Spleen (tissue), 13 donors: ENCODE data around the gene SLC4A2. TPM values are rescaled to one million over a fixed set of nuclear protein-coding genes. Genes with fewer than 3 reads are reported as not detected.

Experiments used
- DNase-seq: peaks from one replicate; pipeline ENCODE4 v3.0.0-alpha.2; 2020
- H3K27ac ChIP-seq, 8 donors: fragments of 200-600 bp; sonication (generic) in 7 of 8; 1 replicate in 4 of 8; 2 replicates in 4 of 8; pipeline versions ENCODE4 v1.5.0 to v1.8.0; 2016 to 2021; ENCODE audit warnings: inconsistent platforms in 4 of 8, mild to moderate bottlenecking in 4 of 8, moderate library complexity in 1 of 8
- H3K27me3 ChIP-seq, 7 donors: fragments of 200-600 bp; sonication (generic) in 6 of 7; replicated peaks in 1 of 7; 1 replicate in 4 of 7; 2 replicates in 3 of 7; pipeline versions ENCODE4 v1.5.0 to v1.8.0; 2016 to 2021; ENCODE audit warnings: inconsistent platforms in 3 of 7, mild to moderate bottlenecking in 1 of 7
- H3K36me3 ChIP-seq, 6 donors: fragments of 200-600 bp; sonication (generic) in 5 of 6; 1 replicate in 4 of 6; 2 replicates in 2 of 6; pipeline versions ENCODE4 v1.5.0 to v1.8.0; 2016 to 2021; ENCODE audit warnings: inconsistent platforms in 2 of 6
- H3K4me1 ChIP-seq, 6 donors: fragments of 200-600 bp; sonication (generic) in 5 of 6; 1 replicate in 3 of 6; 2 replicates in 3 of 6; pipeline versions ENCODE4 v1.5.0 to v1.8.0; 2016 to 2021; ENCODE audit warnings: inconsistent platforms in 3 of 6
- H3K4me3 ChIP-seq, 8 donors: fragments of 200-600 bp; sonication (generic) in 7 of 8; 1 replicate in 4 of 8; 2 replicates in 4 of 8; pipeline versions ENCODE4 v1.5.0 to v1.8.0; 2016 to 2021; ENCODE audit warnings: inconsistent platforms in 4 of 8, mild to moderate bottlenecking in 4 of 8, moderate library complexity in 2 of 8
- H3K9me3 ChIP-seq, 8 donors: fragments of 200-600 bp; sonication (generic) in 7 of 8; 1 replicate in 4 of 8; 2 replicates in 4 of 8; pipeline versions ENCODE4 v1.5.0 to v1.8.0; 2016 to 2021; ENCODE audit warnings: inconsistent platforms in 4 of 8
- POLR2A ChIP-seq, 3 donors: fragments of 450-650 bp; IDR thresholded peaks; one replicate each; pipeline ENCODE4 v1.5.1; 2017; ENCODE audit warnings: antibody characterized with exemption in 3 of 3, mild to moderate bottlenecking in 1 of 3
- POLR2AphosphoS5 ChIP-seq, 3 donors: sonication (generic); formaldehyde crosslinking; IDR thresholded peaks; one replicate each; pipeline ENCODE4 v1.5.1; 2017; ENCODE audit warnings: antibody characterized with exemption in 3 of 3
- WGBS, 5 donors: extraction: QIAGEN DNeasy Blood & Tissue Kit in 3 of 5; methylation state at CpG; one replicate each; pipeline versions ENCODE4 v1.1.5 to v1.1.7; 2013 to 2018; 5-methylcytosine and 5-hydroxymethylcytosine counted together
- intact Hi-C: fragments of 100-400 bp; cut with DNase I; formaldehyde crosslinking; loops from one replicate; pipeline ENCODE4 v1.15.0; 2023; ENCODE audit warnings: low total_unique reads
- long read RNA-seq, 2 donors: transcript quantifications; one replicate each; lab custom pipeline, GENCODE V29; 2026
- polyA plus RNA-seq, 3 donors: library from polyadenylated mRNA; stranded (reverse); fragments of 200-250 nt; gene quantifications; one replicate each; pipeline ENCODE4 v1.2.1, GENCODE V29; 2013
- total RNA-seq, 7 donors: library from RNA; depleted of rRNA in 3 of 7; stranded (reverse); fragments of >200 nt in 3 of 7; fragmentation: NEBNext Ultra II Directional in 4 of 7; extraction: Animal tissue kit (Norgen Biotek cat#: 25700) in 4 of 7; gene quantifications; one replicate each; pipeline versions ENCODE4 v1.1.0 to v1.2.1, GENCODE V29; 2016 to 2021
- TF ChIP-seq, protein P1 (sequence below), 11 experiments: fragments of 200-600 bp in 7 of 11; fragments of 450-650 bp in 4 of 11; sonication (generic) in 4 of 11; IDR thresholded peaks in 8 of 11; conservative IDR thresholded peaks in 3 of 11; 1 replicate in 7 of 11; 2 replicates in 4 of 11; pipeline versions ENCODE4 v1.4.0 to v1.8.0; 2016 to 2021; ENCODE audit warnings: antibody characterized with exemption in 11 of 11, inconsistent platforms in 4 of 11, mild to moderate bottlenecking in 1 of 11
- donor health status: healthy with polysubstance abuse.
- donor health status: DM: no; HTN: no; CAD: no; lungs with moderate emphysema.
- donor health status: DM: no; HTN: no; CAD: no.
- donor health status: Bipolar disorder and iron deficiency.
- donor health status: healthy.
- donor health status: DM: no; HTN: no; CAD: no.
- donor health status: DM: yes; HTN: yes; CAD: no.

Gene SLC4A2
- total RNA-seq, result 100 to 1,000 TPM in 1 of 7 donors, 10 to 100 TPM in 6; 58.9 to 112 (median 85.2) TPM
- polyA plus RNA-seq, result 100 to 1,000 TPM in 1 of 3 donors, 10 to 100 TPM in 2; 43.9 to 122 (median 99.4) TPM
- long read RNA-seq, donor 1, partial matches to known transcripts, result 0 of 2 reads
- long read RNA-seq, donor 1, other reads (novel, unspliced or antisense), result 0 of 2 reads
- long read RNA-seq, donor 2, full-length matches to known transcripts, result 5 of 5 reads
- long read RNA-seq, donor 2, partial matches to known transcripts, result 0 of 5 reads
- long read RNA-seq, donor 2, other reads (novel, unspliced or antisense), result 0 of 5 reads

GRCh38 chr7:151059367-151060112, at the start of gene SLC4A2:
Gene SLC4A2 (plus strand): TSS chr7:151059589. CDS start chr7:151061988, 2,399 bp downstream.
- H3K4me1 ChIP-seq, result peaks cover 15 to 68% (median 49%) of the 10 kb centered on the region in 6 donors
- DNase-seq, result peak; percentile 95
- intact Hi-C loops, result no loop called here
- peaks cover 0 to 44% (median 7%) of the 10 kb centered on the region in 6 donors for H3K36me3 ChIP-seq
- H3K9me3 ChIP-seq, result no peaks in the 10 kb centered on the region
- TF ChIP-seq POLR2AphosphoS5 (IDR thresholded peaks at IDR 0.05) (peak; percentile 83 to 88 (median 87)), POLR2A (IDR thresholded peaks at IDR 0.05) (peak in 1 of 3 donors; percentile 30)
- TF ChIP-seq, protein P1, sequence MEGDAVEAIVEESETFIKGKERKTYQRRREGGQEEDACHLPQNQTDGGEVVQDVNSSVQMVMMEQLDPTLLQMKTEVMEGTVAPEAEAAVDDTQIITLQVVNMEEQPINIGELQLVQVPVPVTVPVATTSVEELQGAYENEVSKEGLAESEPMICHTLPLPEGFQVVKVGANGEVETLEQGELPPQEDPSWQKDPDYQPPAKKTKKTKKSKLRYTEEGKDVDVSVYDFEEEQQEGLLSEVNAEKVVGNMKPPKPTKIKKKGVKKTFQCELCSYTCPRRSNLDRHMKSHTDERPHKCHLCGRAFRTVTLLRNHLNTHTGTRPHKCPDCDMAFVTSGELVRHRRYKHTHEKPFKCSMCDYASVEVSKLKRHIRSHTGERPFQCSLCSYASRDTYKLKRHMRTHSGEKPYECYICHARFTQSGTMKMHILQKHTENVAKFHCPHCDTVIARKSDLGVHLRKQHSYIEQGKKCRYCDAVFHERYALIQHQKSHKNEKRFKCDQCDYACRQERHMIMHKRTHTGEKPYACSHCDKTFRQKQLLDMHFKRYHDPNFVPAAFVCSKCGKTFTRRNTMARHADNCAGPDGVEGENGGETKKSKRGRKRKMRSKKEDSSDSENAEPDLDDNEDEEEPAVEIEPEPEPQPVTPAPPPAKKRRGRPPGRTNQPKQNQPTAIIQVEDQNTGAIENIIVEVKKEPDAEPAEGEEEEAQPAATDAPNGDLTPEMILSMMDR (IDR thresholded peaks at IDR 0.05 in 8 of 11, conservative IDR thresholded peaks at IDR 0.05 in 3 of 11), result peak; percentile 18 to 82 (median 53)
- peak within 1 kb of the TSS; percentile 87 to 96 (median 92) for H3K27ac ChIP-seq
- 0 to 1% (median 1%) methylated on average over 49 to 74 of the region's 75 CpGs for WGBS, 5 donors
- H3K4me3 ChIP-seq, result peak within 1 kb of the TSS; percentile 67 to 99 (median 87)
- no peaks in the 10 kb centered on the region for H3K27me3 ChIP-seq

- TF ChIP-seq, protein P1 (IDR thresholded peaks at IDR 0.05 in 8 of 11, conservative IDR thresholded peaks at IDR 0.05 in 3 of 11), result no peak
- TF ChIP-seq POLR2A (IDR thresholded peaks at IDR 0.05) (no peak), POLR2AphosphoS5 (IDR thresholded peaks at IDR 0.05) (no peak)
Measured at GRCh38 chr7:151010037-151010306, 49.4 kb upstream of the SLC4A2 start.

GRCh38 chr7:151010307-151011096, 48.9 kb upstream of the SLC4A2 start:
- H3K4me1 ChIP-seq, result peaks cover 71 to 100% (median 92%) of the 10 kb centered on the region in 6 donors
- peak; percentile 85 for DNase-seq
- TF ChIP-seq, protein P1 (IDR thresholded peaks at IDR 0.05 in 8 of 11, conservative IDR thresholded peaks at IDR 0.05 in 3 of 11), result no peak
- peak; percentile 50 to 73 (median 69) for TF ChIP-seq POLR2AphosphoS5 (IDR thresholded peaks at IDR 0.05)
- H3K27ac ChIP-seq, result peak overlapping the region; percentile 58 to 83 (median 77)
- intact Hi-C loops, result no loop called here
- H3K9me3 ChIP-seq, result no peaks in the 10 kb centered on the region
- peaks cover 0 to 41% (median 0%) of the 10 kb centered on the region in 7 donors for H3K27me3 ChIP-seq
- 14 to 27% (median 22%) methylated on average over 12 to 18 of the region's 18 CpGs for WGBS, 5 donors
- peaks cover 0 to 55% (median 0%) of the 10 kb centered on the region in 6 donors for H3K36me3 ChIP-seq
- H3K4me3 ChIP-seq, result peak overlapping the region in 1 of 8 donors; percentile 6

More at GRCh38 chr7:151010037-151010306, 49.4 kb upstream of the SLC4A2 start:
- H3K4me3 ChIP-seq, result no peak overlapping the region
- WGBS, 5 donors, result 48 to 73% (median 54%) methylated on average over 6 to 7 of the region's 7 CpGs
- no peak for DNase-seq
- H3K4me1 ChIP-seq, result peaks cover 71 to 100% (median 92%) of the 10 kb centered on the region in 6 donors
- intact Hi-C loops, result no loop called here
- H3K9me3 ChIP-seq, result no peaks in the 10 kb centered on the region
- H3K36me3 ChIP-seq, result peaks cover 0 to 55% (median 0%) of the 10 kb centered on the region in 6 donors
- H3K27me3 ChIP-seq, result peaks cover 0 to 41% (median 0%) of the 10 kb centered on the region in 7 donors
- peak overlapping the region; percentile 58 to 83 (median 77) for H3K27ac ChIP-seq
